DOHH2 (cell line): ENCODE data around the gene SRGAP1.

ENCODE experiments used
- H3F3A ChIP-seq: fragments of 200-600 bp; sonication (generic), shearing (Covaris generic); 2 replicates; pipeline ENCODE4 v1.6.0; 2016; ENCODE audit warnings: antibody characterized with exemption, mild to moderate bottlenecking; ENCODE audit not compliant: control insufficient read depth, insufficient read depth
- H3K27ac ChIP-seq: fragments of 200-600 bp; sonication (generic); 2 replicates; pipeline ENCODE4 v1.5.1; 2014; ENCODE audit warnings: low read depth, mild to moderate bottlenecking, low read length, moderate library complexity
- H3K27me3 ChIP-seq: fragments of 200-600 bp; sonication (generic); 2 replicates; pipeline ENCODE4 v1.6.1; 2014; ENCODE audit warnings: mild to moderate bottlenecking, low read length, mixed read lengths; ENCODE audit not compliant: control insufficient read depth
- H3K36me3 ChIP-seq: fragments of 200-600 bp; sonication (generic); 2 replicates; pipeline ENCODE4 v1.6.1; 2014; ENCODE audit warnings: mild to moderate bottlenecking, low read length, moderate library complexity, mixed read lengths; ENCODE audit not compliant: control insufficient read depth
- H3K4me1 ChIP-seq: fragments of 200-600 bp; sonication (generic); 2 replicates; pipeline ENCODE4 v1.6.1; 2014; ENCODE audit warnings: mild to moderate bottlenecking, low read length, mixed read lengths; ENCODE audit not compliant: control insufficient read depth
- H3K4me2 ChIP-seq: fragments of 200-600 bp; sonication (generic); 2 replicates; pipeline ENCODE4 v1.6.0; 2014; ENCODE audit warnings: mild to moderate bottlenecking, low read length, moderate library complexity
- H3K4me3 ChIP-seq: fragments of 200-600 bp; sonication (generic); 2 replicates; pipeline ENCODE4 v1.5.1; 2014; ENCODE audit warnings: mild to moderate bottlenecking, low read length, mixed read lengths
- H3K79me2 ChIP-seq: fragments of 200-600 bp; sonication (generic); 2 replicates; pipeline ENCODE4 v1.6.1; 2014; ENCODE audit warnings: mild to moderate bottlenecking, low read length, mixed read lengths; ENCODE audit not compliant: control insufficient read depth
- H3K9me2 ChIP-seq: fragments of 200-600 bp; sonication (generic); replicated peaks from 2 replicates; pipeline ENCODE4 v1.6.1; 2014; ENCODE audit warnings: mild to moderate bottlenecking, low read length, mixed read lengths; ENCODE audit not compliant: control insufficient read depth
- H3K9me3 ChIP-seq: fragments of 200-600 bp; sonication (generic); 2 replicates; pipeline ENCODE4 v1.6.1; 2014; ENCODE audit warnings: antibody characterized with exemption, low read length, mixed read lengths; ENCODE audit not compliant: control insufficient read depth, insufficient read depth
- H4K20me1 ChIP-seq: fragments of 200-600 bp; sonication (generic); 2 replicates; pipeline ENCODE4 v1.6.0; 2014; ENCODE audit warnings: low read depth, mild to moderate bottlenecking, antibody characterized with exemption, low read length, moderate library complexity; ENCODE audit not compliant: control insufficient read depth, insufficient read depth
- EZH2phosphoT487 ChIP-seq: fragments of 200-600 bp; sonication (generic); IDR thresholded peaks from 2 replicates; pipeline ENCODE4 v1.6.1; 2017; ENCODE audit warnings: borderline replicate concordance, mild to moderate bottlenecking, antibody characterized with exemption, low read length, moderate library complexity, mixed read lengths
- TF ChIP-seq, protein P1 (sequence below): fragments of 200-600 bp; sonication (generic); IDR thresholded peaks from one replicate; pipeline ENCODE4 v1.5.1; 2014; ENCODE audit warnings: antibody characterized with exemption, mild to moderate bottlenecking, low read depth, low read length; ENCODE audit not compliant: poor library complexity, severe bottlenecking

Gene SRGAP1

GRCh38 chr12:64205542-64205941, 361.0 kb downstream of the SRGAP1 start:
- Histone ChIP-seq H3K9me3 (no peaks in the 10 kb centered on the region), H3K27ac (no peak overlapping the region), H4K20me1 (no peaks in the 10 kb centered on the region), H3K4me3 (no peak overlapping the region), H3K79me2 (no peaks in the 10 kb centered on the region), H3K4me2 (no peak overlapping the region), H3F3A (no peaks in the 10 kb centered on the region), H3K4me1 (peaks cover 4% of the 10 kb centered on the region; the same call in 1 of the 2 replicates), H3K27me3 (no peaks in the 10 kb centered on the region), H3K36me3 (peaks cover 45% of the 10 kb centered on the region), H3K9me2 (no peaks in the 10 kb centered on the region)
- TF ChIP-seq, protein P1, sequence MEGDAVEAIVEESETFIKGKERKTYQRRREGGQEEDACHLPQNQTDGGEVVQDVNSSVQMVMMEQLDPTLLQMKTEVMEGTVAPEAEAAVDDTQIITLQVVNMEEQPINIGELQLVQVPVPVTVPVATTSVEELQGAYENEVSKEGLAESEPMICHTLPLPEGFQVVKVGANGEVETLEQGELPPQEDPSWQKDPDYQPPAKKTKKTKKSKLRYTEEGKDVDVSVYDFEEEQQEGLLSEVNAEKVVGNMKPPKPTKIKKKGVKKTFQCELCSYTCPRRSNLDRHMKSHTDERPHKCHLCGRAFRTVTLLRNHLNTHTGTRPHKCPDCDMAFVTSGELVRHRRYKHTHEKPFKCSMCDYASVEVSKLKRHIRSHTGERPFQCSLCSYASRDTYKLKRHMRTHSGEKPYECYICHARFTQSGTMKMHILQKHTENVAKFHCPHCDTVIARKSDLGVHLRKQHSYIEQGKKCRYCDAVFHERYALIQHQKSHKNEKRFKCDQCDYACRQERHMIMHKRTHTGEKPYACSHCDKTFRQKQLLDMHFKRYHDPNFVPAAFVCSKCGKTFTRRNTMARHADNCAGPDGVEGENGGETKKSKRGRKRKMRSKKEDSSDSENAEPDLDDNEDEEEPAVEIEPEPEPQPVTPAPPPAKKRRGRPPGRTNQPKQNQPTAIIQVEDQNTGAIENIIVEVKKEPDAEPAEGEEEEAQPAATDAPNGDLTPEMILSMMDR, result no peak
- no peak for TF ChIP-seq EZH2phosphoT487

GRCh38 chr12:64207453-64207852, 363.0 kb downstream of the SRGAP1 start:
- no peaks in the 10 kb centered on the region for H3K27me3 ChIP-seq
- H3F3A ChIP-seq, result 0 out of 2 replicates have a peak, but pooled peaks cover 3% of the 10 kb centered on the region
- no peaks in the 10 kb centered on the region for H3K4me1 ChIP-seq
- H3K27ac ChIP-seq, result no peak overlapping the region
- H3K4me3 ChIP-seq, result no peak overlapping the region
- no peaks in the 10 kb centered on the region for H3K9me3 ChIP-seq
- H3K36me3 ChIP-seq, result peaks cover 51% of the 10 kb centered on the region
- H3K9me2 ChIP-seq, result no peaks in the 10 kb centered on the region
- TF ChIP-seq, protein P1, result no peak
- no peak for TF ChIP-seq EZH2phosphoT487
- H3K79me2 ChIP-seq, result no peaks in the 10 kb centered on the region
- no peaks in the 10 kb centered on the region for H4K20me1 ChIP-seq
- H3K4me2 ChIP-seq, result no peak overlapping the region
